Measurements from ENCODE around the gene TRIM52.

DNA sequence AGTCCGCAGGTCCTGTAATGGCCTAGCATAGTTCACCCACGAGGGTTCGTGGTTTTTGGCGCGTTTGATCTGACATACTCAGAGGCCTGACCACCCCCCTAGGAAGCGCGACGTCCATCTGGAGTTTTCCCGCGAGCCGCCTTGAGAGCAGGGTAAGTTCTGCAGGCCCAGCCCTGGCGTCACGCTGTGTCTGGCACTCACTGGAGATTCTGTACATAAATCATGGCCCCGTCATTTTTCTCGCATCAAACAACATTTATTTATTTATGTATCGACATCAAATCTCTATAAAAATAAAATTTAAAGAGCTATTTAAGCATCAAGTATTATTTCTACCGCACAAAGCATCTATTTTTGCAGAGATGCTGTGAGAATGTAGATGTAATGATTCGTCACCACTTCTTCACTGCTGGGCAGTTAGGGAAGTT is 38.3 kb downstream of the TRIM52 start:
- TF ChIP-seq, protein P1, sequence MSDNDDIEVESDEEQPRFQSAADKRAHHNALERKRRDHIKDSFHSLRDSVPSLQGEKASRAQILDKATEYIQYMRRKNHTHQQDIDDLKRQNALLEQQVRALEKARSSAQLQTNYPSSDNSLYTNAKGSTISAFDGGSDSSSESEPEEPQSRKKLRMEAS (IDR thresholded peaks at IDR 0.05), result no peak
- TF ChIP-seq MYC (IDR thresholded peaks at IDR 0.05; ENCODE audit: borderline replicate concordance, low read length), result no peak
- TF ChIP-seq, protein P2, sequence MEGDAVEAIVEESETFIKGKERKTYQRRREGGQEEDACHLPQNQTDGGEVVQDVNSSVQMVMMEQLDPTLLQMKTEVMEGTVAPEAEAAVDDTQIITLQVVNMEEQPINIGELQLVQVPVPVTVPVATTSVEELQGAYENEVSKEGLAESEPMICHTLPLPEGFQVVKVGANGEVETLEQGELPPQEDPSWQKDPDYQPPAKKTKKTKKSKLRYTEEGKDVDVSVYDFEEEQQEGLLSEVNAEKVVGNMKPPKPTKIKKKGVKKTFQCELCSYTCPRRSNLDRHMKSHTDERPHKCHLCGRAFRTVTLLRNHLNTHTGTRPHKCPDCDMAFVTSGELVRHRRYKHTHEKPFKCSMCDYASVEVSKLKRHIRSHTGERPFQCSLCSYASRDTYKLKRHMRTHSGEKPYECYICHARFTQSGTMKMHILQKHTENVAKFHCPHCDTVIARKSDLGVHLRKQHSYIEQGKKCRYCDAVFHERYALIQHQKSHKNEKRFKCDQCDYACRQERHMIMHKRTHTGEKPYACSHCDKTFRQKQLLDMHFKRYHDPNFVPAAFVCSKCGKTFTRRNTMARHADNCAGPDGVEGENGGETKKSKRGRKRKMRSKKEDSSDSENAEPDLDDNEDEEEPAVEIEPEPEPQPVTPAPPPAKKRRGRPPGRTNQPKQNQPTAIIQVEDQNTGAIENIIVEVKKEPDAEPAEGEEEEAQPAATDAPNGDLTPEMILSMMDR (IDR thresholded peaks at IDR 0.05), result no peak
- no peak for TF ChIP-seq POLR2A (IDR thresholded peaks at IDR 0.05; ENCODE audit: low read length)
- TF ChIP-seq, protein P3, sequence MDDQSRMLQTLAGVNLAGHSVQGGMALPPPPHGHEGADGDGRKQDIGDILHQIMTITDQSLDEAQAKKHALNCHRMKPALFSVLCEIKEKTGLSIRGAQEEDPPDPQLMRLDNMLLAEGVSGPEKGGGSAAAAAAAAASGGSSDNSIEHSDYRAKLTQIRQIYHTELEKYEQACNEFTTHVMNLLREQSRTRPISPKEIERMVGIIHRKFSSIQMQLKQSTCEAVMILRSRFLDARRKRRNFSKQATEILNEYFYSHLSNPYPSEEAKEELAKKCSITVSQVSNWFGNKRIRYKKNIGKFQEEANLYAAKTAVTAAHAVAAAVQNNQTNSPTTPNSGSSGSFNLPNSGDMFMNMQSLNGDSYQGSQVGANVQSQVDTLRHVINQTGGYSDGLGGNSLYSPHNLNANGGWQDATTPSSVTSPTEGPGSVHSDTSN (IDR thresholded peaks at IDR 0.05), result no peak
